Progenitor cell of endocrine pancreas (in vitro differentiated cells): ENCODE results near the gene TAS2R19. TPM values are rescaled to one million over a fixed set of nuclear protein-coding genes. Genes with fewer than 3 reads are reported as not detected.

ENCODE experiments used
- DNase-seq: peaks from one replicate; pipeline ENCODE4 v3.0.0; 2021; ENCODE audit warnings: low spot score; ENCODE audit not compliant: unreplicated experiment
- H3K27ac Mint-ChIP-seq: 2 replicates; pipeline ENCODE4 v1.8.0; 2021; ENCODE audit warnings: mild to moderate bottlenecking, moderate library complexity, mixed read lengths
- H3K27me3 Mint-ChIP-seq: 2 replicates; pipeline ENCODE4 v1.8.0; 2021; ENCODE audit warnings: mixed read lengths
- H3K36me3 Mint-ChIP-seq: 2 replicates; pipeline ENCODE4 v1.8.0; 2022; ENCODE audit warnings: mixed read lengths; ENCODE audit not compliant: insufficient read depth
- H3K4me1 Mint-ChIP-seq: 2 replicates; pipeline ENCODE4 v1.8.0; 2021; ENCODE audit warnings: low read depth, mixed read lengths
- H3K4me3 Mint-ChIP-seq: 2 replicates; pipeline ENCODE4 v1.8.0; 2021; ENCODE audit warnings: low read depth, mild to moderate bottlenecking, moderate library complexity, mixed read lengths
- H3K9me3 Mint-ChIP-seq: 2 replicates; pipeline ENCODE4 v1.8.0; 2021; ENCODE audit warnings: low read depth, mixed read lengths
- CTCF ChIP-seq: fragments of 200-600 bp; sonication (generic); IDR thresholded peaks from one replicate; pipeline ENCODE4 v1.5.0; 2021; ENCODE audit warnings: antibody characterized with exemption, mild to moderate bottlenecking; ENCODE audit not compliant: unreplicated experiment
- total RNA-seq: library from RNA; stranded (reverse); gene quantifications from 2 replicates; pipeline ENCODE4 v1.2.1, GENCODE V29; 2021

TAS2R19 gene
- total RNA-seq, 1 donor from 2014 or later = 6.6 TPM

DNA sequence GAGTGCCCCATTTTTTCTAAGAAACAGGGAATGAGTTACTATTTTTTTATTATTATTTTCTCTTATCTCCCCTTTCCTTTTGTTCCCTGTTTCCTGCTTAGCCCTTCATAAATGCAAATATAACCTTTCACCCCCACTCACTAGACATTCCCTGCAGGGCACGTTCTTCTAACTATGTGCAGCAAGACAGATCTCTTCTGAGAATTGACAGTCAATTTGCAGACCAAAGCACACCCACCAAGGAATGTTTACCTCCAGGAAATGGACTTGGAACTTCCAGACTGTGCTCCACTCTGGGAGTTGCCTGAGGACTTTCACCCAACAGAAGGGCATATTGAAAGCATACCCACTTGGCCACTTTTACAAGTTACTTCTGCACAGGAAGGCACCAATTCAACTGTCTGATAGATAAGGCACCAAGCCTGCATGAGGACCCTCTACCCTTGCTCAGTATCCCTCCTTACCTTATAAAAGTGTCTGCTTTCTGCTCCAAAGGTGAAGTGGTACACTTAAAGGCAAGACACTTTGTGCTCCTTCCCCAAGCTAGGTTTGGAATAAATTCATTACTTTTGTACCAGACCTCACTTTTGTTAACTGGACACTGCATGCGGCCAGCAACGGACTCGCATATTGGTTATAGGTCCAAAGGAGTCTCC, 6.5 kb downstream of the TAS2R19 start:
- H3K4me3 Mint-ChIP-seq = no peak overlapping the region
- H3K27ac Mint-ChIP-seq = no peak overlapping the region
- H3K9me3 Mint-ChIP-seq = no peaks in the 10 kb centered on the region
- no peak for TF ChIP-seq CTCF
- peaks cover 15% of the 10 kb centered on the region for H3K4me1 Mint-ChIP-seq
- DNase-seq = no peak
- H3K27me3 Mint-ChIP-seq = no peaks in the 10 kb centered on the region
- H3K36me3 Mint-ChIP-seq = peaks cover 9% of the 10 kb centered on the region

- TF ChIP-seq CTCF = no peak
- no peak for DNase-seq
- H3K4me1 Mint-ChIP-seq = peaks cover 11% of the 10 kb centered on the region
- H3K27ac Mint-ChIP-seq = no peak overlapping the region
- peaks cover 7% of the 10 kb centered on the region for H3K36me3 Mint-ChIP-seq
- no peaks in the 10 kb centered on the region for H3K27me3 Mint-ChIP-seq
- no peak overlapping the region for H3K4me3 Mint-ChIP-seq
- H3K9me3 Mint-ChIP-seq = no peaks in the 10 kb centered on the region
These were observed 8.2 kb downstream of the TAS2R19 start for GRCh38 chr12:11014234-11014633.

- H3K27ac Mint-ChIP-seq = no peak overlapping the region
- H3K4me1 Mint-ChIP-seq = peaks cover 13% of the 10 kb centered on the region
- no peak for TF ChIP-seq CTCF
- H3K36me3 Mint-ChIP-seq = peaks cover 6% of the 10 kb centered on the region
- DNase-seq = no peak
- H3K27me3 Mint-ChIP-seq = no peaks in the 10 kb centered on the region
- peaks cover 5% of the 10 kb centered on the region for H3K9me3 Mint-ChIP-seq
- H3K4me3 Mint-ChIP-seq = no peak overlapping the region
These were observed 14.8 kb downstream of the TAS2R19 start for GRCh38 chr12:11007608-11008007.

GRCh38 chr12:10998204-10998603, 24.2 kb downstream of the TAS2R19 start, which contains the start of gene TAS2R20:
Gene TAS2R20 (minus strand): TSS chr12:10998304. CDS start chr12:10997875, 429 bp downstream.
- no peaks in the 10 kb centered on the region for H3K27me3 Mint-ChIP-seq
- peaks cover 12% of the 10 kb centered on the region for H3K36me3 Mint-ChIP-seq
- no peak within 1 kb of the TSS for H3K27ac Mint-ChIP-seq
- no peak for TF ChIP-seq CTCF
- DNase-seq = no peak
- H3K9me3 Mint-ChIP-seq = peaks cover 6% of the 10 kb centered on the region
- H3K4me3 Mint-ChIP-seq = no peak within 1 kb of the TSS
- H3K4me1 Mint-ChIP-seq = no peaks in the 10 kb centered on the region

DNA sequence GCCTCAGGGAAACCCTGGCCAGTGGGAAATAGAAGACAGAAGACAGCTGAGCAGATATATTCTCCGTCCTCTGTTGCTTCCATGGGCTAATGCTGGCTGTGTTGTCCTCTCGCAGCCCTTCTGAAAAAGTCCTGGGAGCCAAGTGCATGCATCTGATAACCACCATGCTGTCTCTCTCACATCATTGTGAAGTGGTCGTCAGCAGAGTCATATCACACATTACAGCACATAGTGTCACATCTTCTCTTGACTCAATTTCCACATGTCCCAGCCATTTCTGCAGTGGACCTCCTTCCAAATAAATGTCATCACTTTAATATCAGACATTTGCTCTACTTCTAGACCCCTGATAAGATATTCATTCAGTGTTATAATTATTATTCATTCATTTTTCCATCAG, 28.1 kb downstream of the TAS2R19 start:
- peaks cover 19% of the 10 kb centered on the region for H3K36me3 Mint-ChIP-seq
- no peak for DNase-seq
- no peaks in the 10 kb centered on the region for H3K4me1 Mint-ChIP-seq
- no peak for TF ChIP-seq CTCF
- no peak overlapping the region for H3K27ac Mint-ChIP-seq
- H3K9me3 Mint-ChIP-seq = peaks cover 13% of the 10 kb centered on the region
- H3K4me3 Mint-ChIP-seq = no peak overlapping the region
- no peaks in the 10 kb centered on the region for H3K27me3 Mint-ChIP-seq
